HG03354 (cell line): ENCODE data around the gene PSKH1.

Source experiments
- ATAC-seq: cut with Tn5 transposase; IDR thresholded peaks from one replicate; pipeline ENCODE4 v1.9.1; 2021; ENCODE audit warnings: mild to moderate bottlenecking; ENCODE audit not compliant: unreplicated experiment, poor library complexity, severe bottlenecking

The PSKH1 gene

DNA sequence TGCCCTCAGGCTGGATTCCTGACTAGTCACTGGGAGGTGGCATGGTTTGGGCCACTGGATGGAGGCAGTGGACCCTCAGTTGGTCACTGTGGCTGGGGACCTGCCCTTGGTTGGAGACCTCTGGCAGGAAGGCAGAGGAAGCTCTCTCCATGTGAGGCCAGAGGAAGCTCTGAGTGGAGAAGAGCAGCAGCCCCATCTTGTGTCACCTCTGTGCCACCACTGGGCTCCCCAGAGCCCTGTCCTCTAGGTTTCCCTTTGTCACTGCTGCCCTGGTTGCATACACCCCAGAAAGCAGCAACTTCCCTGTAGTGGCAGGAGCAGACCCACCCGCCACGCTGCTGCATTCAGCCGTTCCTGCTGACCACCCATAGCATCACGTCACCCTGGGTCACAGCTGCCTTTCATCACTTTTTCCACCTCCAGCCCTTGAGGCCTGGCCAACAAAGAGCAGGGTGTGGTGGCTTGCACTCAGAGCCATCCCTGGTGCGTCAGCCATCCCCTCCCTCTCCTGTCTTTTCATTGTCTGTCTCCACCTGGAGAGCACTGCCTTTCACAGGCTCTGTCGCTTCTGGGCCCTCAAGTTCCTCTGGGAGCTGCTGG, 26.7 kb downstream of the PSKH1 start:
- no peak for ATAC-seq

GRCh38 chr16:67922221-67922620, 29.2 kb downstream of the PSKH1 start:
- no peak for ATAC-seq

GRCh38 chr16:67922740-67923139, 29.7 kb downstream of the PSKH1 start:
- ATAC-seq, result no peak

DNA sequence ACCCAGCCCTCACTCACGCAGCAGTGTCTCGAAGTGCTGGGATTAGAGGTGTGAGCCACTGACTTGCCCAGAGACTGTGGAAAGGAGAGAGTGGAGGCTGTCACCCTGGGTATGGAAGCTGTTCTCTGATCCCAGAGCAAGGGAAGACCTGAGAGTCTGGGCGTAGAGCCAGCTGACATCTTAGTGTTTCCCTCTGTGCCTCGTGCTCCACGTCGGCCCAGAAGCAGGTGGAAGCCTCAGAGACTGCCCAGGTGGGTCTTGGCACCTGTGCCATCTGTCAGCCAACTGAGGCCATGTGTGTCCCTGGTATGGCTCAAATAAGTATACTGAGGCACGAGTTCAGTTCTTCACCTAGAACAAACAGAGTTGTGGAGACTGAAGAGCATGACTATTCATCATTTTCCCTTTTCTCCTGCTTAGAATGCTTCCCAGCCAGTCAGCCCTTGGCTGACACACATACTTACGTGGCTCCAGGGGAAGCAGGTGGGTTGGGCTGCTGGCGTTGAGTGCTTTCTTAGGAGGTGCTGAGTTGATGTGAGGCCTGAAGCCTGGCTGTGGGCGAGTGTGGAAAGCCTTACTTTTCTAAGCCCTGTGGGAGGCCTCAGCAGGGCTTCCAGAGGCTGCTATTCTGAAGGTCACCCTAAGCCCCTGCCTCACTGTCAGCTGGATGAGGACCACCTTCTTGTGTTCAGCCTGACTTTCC, 30.5 kb downstream of the PSKH1 start:
- ATAC-seq, result no peak

DNA sequence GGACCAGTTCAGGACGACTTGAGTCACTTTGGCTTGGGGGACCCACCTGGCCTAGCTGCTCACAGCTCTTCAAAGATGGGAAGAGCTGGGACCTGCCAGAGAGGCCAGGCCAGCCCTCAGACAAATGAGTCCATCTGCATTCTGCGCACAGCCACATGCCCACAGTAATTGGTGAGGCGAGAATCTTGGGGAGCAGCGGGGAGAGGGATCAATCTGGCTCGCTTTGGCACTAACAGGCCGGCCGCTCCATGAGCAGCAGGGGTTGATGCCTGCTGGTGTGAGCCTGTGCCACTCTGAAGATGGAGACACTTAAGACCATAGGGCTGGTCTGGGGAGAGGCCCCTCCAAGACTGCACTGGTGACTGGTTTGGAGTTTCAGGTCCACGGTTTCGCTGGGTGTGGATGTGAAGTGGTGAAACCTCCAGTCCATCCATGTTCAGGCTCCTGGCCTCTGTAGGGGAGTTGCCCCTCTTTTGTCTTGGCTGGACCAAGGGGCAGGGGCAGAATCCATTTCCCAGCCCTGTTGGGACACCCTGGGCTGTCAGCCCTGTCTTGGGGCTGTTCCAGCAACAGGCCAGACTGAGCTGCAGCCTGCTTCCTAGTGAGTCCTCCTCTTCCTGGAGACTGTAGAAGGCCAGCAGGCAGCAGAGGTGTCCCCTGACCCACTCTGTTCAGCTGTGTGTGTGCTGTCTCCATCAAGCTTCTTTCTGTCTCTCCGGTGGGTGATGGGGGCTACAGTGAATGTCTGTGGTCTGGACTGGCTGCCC, 31.3 kb downstream of the PSKH1 start:
- no peak for ATAC-seq

GRCh38 chr16:67926181-67926750, 33.2 kb downstream of the PSKH1 start:
- ATAC-seq, result no peak

DNA sequence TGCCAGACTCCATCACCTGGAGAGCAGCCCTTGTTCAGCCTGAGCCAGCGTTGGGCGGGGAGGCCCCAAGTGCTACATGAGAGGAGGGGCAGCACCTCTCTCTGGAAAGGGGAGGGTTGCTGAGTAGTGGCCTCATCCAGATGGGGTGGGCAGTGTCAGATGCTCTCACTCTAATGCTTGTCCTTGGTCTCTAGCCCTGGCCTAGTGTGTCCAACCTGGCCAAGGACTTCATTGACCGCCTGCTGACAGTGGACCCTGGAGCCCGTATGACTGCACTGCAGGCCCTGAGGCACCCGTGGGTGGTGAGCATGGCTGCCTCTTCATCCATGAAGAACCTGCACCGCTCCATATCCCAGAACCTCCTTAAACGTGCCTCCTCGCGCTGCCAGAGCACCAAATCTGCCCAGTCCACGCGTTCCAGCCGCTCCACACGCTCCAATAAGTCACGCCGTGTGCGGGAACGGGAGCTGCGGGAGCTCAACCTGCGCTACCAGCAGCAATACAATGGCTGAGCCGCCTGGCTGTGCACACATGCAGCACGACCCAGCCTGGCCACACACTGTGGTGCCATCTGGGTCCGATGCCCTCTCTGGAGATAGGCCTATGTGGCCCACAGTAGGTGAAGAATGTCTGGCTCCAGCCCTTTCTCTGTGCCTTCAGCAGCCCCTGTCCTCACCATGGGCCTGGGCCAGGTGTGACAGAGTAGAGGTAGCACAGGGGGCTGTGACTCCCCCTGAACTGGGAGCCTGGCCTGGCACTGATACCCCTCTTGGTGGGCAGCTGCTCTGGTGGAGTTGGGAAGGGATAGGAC, 34.3 kb downstream of the PSKH1 start:
- no peak for ATAC-seq

DNA sequence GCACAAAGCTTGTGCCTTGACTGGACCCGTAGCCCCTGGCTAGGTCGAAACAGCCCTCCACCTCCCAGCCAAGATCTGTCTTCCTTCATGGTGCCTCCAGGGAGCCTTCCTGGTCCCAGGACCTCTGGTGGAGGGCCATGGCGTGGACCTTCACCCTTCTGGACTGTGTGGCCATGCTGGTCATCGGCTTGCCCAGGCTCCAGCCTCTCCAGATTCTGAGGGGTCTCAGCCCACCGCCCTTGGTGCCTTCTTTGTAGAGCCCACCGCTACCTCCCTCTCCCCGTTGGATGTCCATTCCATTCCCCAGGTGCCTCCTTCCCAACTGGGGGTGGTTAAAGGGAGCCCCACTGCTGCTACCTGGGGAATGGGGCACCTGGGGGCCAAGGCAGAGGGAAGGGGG, 35.1 kb downstream of the PSKH1 start:
- ATAC-seq, result no peak

DNA sequence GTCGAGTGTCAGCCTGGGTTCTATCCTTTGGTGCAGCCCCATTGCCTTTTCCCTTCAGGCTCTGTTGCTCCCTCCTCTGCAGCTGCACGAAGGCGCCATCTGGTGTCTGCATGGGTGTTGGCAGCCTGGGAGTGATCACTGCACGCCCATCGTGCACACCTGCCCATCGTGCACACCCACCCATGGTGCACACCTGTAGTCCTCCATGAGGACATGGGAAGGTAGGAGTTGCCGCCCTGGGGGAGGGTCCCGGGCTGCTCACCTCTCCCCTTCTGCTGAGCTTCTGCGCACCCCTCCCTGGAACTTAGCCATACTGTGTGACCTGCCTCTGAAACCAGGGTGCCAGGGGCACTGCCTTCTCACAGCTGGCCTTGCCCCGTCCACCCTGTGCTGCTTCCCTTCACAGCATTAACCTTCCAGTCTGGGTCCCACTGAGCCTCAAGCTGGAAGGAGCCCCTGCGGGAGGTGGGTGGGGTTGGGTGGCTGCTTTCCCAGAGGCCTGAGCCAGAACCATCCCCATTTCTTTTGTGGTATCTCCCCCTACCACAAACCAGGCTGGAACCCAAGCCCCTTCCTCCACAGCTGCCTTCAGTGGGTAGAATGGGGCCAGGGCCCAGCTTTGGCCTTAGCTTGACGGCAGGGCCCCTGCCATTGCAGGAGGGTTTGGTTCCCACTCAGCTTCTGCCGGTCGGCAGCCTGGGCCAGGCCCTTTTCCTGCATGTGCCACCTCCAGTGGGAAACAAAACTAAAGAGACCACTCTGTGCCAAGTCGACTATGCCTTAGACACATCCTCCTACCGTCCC, 35.7 kb downstream of the PSKH1 start:
- peak; percentile 58 for ATAC-seq

- ATAC-seq, result no peak
Measured at GRCh38 chr16:67930191-67930590, 37.1 kb downstream of the PSKH1 start.

DNA sequence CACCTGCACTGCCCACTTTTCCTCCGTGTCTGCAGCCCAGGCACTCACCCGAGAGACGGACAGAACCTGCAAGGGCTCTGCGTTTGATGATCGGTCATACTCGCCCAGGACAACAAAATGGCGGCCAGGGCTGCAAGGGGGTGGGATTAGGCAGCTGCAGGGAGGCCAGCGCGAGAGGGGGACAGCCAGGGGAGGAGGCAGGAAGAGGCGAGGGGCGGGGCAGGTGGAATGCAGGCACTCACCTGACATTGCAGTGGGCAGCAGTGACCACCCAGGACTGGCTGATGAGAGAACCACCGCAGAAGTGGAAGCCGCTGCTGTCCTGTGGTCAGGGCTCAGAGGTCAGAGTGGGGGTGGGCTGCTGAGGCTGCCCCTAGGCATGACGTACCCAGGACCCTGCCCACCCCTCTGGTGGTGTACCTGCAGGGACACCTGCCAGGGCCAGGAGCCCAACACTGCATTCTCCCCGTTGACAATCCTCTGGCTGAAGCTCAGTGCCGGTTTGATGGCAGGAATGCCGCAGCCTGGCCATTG, 37.7 kb downstream of the PSKH1 start:
- no peak for ATAC-seq

- no peak for ATAC-seq
Measured at GRCh38 chr16:67931712-67932461, 38.8 kb downstream of the PSKH1 start, which contains the start of gene CTRL. CTRL (minus strand) TSS chr16:67931862; CDS start chr16:67931852, 10 bp downstream.

DNA sequence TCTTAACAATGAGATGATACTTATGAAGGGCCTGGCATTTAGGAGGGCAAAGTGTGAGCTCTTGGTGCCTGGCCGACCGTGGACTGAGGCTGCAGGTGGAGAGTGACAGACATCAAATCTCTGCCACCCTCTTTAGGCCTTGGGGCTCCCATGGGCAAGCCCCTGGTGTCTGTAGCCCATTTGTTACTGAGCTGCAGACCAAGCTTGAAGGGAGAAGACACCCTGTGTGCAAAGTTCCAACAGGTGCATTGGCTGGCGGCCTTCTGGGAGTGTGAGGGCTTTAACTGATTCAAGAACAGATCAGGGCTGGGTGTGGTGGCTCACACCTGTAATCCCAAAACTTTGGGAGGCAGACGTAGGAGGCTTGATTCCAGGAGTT, 39.4 kb downstream of the PSKH1 start:
- no peak for ATAC-seq

GRCh38 chr16:67933805-67934204, 40.8 kb downstream of the PSKH1 start:
- no peak for ATAC-seq

- no peak for ATAC-seq
Measured at GRCh38 chr16:67934306-67935100, 41.4 kb downstream of the PSKH1 start.

DNA sequence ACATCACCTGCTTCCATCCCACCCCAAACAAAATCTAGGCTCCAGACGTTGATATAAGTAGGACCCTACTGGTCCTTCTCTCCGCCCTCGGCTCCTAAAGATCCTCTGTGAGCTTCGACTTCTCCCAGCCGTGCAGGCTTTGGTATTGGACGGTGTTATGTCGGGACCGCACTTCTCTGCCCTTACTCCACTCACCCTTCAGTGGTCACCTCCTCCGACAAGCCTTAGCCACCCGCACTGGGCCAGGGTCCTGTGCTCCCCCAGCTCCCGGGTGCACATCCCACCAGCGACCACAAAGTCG, 42.0 kb downstream of the PSKH1 start:
- ATAC-seq, result no peak

DNA sequence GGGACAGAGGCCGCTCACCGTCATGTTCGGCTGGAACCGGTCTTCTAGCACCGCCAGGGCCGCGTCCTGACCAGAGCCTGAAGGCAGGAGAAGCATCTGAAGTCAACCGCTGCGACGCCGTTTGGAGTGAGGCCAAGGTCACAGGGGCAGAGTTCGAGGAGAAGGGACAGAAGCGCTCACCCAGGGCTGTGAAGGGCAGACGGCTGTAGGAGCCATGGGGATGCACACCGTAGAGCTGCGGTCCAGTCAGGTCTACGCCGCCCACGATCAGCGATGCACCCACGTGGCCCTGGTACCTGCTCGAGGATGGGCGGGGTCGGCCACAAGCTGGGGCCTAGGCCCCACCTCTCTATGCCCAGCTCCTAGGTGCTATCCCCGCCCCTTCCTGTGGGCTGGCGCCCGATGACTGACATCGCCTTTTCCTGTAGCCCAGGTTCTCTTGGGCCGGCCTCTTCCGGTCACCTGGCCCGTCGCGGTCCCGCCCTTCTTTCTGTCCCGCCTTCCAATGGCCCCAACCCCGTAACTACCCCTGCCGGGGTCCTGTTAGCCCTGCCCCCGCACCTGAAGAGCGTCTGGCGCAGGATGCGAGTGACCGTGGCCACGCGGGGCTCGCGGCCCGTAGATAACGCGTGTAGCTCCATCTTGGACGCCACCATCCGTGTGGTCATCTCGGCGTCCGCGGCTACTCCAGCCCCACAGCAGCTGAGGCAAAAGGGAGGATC, 42.5 kb downstream of the PSKH1 start:
- ATAC-seq, result peak; percentile 91
